Right hindlimb (tissue), 1 donor: ENCODE data around the gene PPP1CA.

Experiments used
- DNase-seq: peaks from one replicate; pipeline ENCODE4 v3.0.0-alpha.2; 2018

The PPP1CA gene

DNA sequence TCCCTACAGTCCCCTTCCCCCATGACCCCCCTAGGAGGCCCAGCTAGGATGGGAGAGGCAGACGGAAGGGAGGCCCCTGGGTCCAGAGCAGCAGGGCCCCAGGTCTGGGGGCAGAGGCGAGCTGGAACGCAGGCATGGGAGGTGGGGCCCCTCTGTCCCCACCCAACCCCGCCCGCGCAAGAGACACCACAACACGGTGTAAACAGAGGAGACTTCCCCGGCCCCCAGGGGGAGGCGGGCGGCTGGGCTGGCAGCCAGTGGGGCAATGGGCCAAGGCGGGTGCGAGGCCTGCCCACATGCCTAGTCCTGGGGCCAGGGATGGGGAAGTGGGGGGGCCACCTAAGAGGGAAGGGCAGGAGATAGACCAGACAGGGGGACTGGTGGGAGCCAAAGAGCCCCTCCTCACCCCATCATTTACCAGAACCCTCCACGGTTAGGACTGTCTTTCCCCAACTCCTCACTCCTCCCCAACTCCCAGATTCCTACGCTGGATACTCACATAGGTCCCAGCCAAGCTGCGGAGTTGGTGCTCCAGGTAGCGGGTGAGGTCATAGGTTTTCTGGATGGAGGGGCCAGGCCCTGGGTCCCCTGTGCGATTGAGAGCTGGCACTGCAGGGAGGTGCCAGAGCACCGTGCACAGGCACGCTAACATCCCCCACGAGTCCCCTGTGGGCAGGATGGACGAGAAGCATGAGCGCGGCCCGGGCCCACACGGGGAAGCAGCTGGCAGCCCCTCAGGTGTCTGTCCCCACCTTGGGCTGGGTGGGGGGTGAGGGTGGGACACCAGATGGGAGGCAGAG is 34.5 kb downstream of the PPP1CA start:
- DNase-seq: peak; percentile 68

- DNase-seq: peak; percentile 83
Measured at GRCh38 chr11:67366546-67366945, 35.1 kb downstream of the PPP1CA start.

DNA sequence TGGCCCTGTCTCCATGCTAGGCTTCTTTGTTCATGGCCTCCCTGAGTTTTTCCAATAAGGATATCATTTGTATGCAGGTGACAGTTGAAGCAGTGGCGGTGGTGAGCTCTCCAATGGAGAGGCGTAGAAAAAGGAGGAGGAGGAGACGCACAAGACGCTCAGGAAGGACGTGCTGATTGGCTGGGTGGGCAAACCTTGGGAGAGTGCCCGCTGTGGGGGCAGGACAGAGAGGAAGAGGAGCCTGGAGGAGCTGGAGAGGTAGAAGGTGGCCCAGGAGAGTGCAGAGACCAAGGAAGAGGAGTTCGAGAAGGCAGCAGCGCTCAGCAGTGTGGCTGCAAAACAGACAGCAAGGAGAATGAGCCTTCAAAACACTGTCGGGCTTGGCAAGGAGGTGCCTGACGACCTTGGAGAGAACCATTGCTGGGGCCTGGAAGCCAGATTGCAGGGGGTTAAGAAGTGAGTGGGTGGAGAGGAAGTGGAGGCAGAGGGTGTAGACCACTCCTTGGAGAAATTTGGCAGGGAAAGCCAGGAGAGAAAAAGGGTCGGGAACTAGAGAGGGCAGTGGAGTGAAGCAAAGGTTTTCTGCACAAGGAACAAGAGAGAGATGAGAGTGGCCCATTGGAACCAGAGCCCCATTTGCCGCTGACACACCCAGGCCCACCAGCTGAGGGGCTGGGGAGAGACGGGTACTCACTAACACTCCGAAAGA is 35.8 kb downstream of the PPP1CA start:
- peak; percentile 47 for DNase-seq

DNA sequence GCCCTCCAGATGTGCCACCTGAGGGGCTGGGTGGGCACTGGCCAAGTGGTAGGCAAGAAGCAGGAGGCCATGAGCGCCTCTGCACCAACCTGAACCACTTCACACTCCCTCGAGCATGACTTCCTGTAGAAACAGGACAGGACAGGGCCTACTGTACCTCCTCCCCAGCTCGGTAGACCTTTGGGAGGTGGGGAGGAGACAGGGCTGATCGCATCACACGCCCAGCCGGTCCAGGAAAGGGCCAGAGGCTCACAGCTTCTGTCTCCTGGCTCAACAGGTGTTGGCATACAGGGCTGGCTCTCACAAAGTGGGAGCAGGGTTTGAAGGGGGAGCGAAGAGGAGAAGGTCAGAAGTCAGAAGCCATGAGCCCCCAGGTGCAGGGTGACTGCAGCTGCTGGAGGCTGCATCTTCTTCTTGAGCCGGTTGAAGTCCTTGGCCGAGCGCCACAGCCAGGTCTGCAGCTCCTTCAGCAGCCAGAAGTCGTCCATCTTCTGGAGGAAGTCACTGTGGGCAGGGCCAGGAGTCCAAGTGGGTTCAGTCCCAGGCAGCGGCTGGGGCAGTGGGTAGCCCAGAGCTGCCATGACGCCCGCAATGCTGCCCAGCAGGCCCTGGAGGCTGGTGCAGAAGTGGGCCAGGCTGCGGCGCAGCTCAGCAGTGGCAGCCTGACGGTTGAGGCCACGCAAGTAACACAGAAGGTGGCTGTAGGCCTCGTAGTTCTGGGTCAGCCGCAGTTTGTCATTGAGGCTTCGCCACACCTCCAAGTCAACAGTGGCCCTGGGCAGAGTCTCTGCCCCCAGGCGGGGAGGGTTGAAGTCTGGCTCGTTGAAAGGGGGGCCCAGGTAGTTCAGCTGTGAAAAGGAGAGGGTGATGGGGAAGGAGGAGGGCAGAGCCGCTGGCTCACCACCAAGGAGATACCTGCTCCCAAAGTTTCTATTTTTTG is 36.6 kb downstream of the PPP1CA start:
- DNase-seq: no peak

- no peak for DNase-seq
Measured at GRCh38 chr11:67364169-67364568, 37.5 kb downstream of the PPP1CA start.

DNA sequence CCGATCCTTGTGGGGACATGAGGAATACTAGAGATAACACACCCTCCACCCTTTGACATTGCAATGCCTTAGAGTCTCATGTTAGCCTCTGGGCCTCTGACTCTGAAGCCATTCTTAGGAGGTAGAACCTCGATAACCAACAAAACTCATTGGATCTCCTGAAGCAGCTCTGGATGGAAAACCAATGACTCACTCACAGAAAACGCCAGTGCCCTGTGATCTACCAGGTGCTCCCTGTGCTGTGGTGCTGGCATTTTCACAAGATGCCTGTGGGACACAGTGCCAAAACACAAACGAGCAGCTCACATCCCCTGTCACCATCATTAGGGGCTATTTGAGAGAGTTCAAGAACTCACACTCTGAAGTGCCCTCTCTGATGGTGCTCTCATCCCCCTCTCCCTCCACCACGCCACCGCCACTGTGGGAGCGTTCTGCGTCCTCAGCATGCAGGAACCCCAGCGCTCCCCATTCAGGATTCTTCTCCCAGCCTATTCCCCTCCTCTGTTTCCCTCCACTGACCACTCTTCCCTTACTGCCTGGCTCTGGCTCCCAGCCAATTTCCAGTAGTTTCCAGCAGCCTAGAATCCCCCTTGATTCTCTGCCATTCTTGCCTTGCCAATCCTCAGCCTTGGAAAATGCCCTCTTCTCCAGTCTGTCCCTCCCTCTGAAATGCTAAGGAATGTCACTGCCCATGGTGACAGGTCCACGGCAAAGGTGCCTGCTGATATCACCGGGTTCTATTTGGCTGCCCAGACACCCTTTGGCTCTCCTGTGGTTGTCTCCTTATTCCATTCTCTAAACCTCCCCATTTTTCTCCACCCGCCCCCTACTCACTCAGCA is 43.6 kb downstream of the PPP1CA start:
- DNase-seq: no peak

- peak; percentile 68 for DNase-seq
Measured at GRCh38 chr11:67356864-67357561, 44.6 kb downstream of the PPP1CA start.

- no peak for DNase-seq
Measured at GRCh38 chr11:67356387-67356863, 45.2 kb downstream of the PPP1CA start.

- DNase-seq: no peak
Measured at GRCh38 chr11:67355794-67356386, 45.8 kb downstream of the PPP1CA start.

DNA sequence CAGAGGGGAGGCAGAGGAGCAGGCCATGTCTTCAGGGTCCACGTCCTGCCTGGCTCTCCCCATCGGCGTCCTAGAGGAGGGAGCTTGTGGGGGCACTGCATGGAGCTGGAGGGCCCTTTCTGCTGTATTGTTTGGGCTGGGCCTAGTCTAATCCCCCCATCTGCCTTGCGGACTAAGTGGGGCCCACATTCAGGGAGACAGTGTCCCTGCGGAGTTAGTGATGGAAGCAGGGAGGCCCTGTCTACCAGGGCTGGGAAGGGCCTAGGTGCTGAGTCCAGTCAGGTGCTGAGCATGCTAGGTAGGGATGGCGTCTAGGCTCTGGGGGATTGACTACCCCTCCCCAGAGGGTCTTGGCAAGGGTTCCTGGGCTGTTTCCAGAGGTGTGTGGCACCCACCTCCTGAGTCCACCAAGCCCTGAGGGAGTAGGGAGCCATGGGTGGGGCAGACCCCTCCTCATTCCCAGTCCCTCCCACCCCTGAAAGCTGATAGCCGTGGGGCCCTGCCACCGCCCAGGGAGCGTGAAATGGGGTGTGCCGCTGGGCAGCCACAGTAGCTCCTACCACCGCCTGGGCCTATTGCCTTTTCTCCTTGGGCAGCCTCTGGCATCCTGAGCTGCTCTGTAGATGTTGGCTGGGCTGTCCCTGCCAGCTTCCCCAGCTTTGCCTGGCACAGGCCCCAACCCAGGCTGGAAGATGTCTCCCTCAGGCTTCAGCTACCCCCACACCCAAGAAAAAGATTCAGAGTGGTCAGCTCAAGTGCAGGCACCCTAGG is 46.5 kb downstream of the PPP1CA start:
- DNase-seq: no peak

GRCh38 chr11:67354075-67355022 is 47.3 kb downstream of the PPP1CA start:
- no peak for DNase-seq

- peak; percentile 98 for DNase-seq
Measured at GRCh38 chr11:67353317-67354074, 48.2 kb downstream of the PPP1CA start, which contains the start of gene POLD4. TSS of gene POLD4 (minus strand) at chr11:67353546. CDS start at chr11:67353399, 147 bp downstream.

DNA sequence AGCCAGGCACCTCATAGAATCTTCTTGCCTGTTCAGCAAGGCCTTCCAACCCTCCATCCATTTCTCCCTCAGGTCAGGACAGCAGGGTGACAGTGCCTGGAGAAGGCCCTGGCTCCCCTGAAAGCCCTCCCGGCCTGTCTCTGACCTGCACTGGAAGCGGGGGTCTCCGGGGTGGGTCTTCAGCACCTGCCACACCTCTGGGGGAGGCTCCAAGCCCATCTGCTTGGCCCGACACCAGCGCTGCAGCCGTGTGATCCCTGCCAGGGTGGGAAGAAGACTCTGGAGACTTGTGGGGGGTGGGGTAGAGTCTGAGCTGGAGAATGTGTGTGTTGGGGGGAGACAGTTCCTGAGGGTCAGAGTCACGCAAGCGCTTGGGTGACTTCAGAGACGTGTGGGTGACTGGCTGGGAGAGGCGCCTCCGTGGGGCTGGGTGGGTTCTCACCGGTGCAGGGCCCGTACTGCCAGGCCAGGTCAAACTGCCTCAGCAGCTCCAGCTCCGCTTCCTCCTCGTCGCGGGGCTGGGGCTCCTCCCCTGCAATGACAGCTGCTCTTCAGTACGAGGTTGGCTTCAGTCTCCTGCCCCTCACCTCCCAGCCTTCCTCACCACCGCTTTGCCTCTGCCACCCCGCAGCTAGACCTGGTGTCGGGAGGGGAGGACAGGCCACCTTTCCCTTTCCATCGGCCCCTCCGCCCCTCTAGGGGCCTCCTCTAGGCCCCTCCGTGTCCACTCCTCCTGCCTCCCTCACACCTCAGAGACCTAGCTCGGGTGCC is 48.9 kb downstream of the PPP1CA start:
- DNase-seq: peak; percentile 43

DNA sequence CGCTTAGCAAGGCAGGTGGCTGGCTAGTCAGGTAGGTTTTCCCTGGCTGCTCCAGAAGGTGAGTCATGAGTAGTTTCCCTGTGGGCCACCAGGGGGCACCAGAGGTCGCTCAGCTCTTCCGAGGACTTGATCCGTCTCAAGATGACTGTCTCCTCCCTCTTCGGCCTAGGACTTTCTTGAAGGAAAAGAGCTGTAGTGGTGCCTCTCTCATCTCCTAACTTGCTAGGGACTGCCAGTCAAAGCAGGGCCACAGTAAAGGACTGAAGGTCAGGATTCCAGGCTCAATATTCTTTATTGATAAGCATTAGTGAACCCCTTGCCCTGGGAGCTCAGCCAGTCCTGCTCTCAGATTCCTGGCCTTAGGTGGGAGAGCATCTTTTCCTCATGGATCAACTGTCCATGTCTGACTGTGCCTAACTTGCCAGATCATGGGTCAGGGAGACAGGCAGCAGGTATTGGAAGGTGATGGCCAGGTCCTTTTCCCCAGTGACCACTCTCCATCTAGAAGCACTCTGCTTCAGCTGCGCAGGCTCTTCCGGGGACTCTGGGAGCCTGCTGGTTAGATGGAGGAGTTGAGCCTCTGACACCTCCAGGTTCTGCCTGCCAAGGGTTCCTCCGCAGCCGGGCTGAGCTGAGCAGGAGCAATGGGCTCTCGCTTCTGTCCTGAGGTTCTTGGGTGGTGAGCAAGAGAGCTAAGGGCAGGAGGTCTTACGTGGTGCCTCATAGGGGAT is 50.2 kb downstream of the PPP1CA start:
- DNase-seq: peak; percentile 68

GRCh38 chr11:67349928-67350465 is 51.7 kb downstream of the PPP1CA start:
- no peak for DNase-seq

GRCh38 chr11:67349457-67349856 is 52.2 kb downstream of the PPP1CA start:
- no peak for DNase-seq
